ENCODE measurements around the gene AKAP13. TPM values are rescaled to one million over a fixed set of nuclear protein-coding genes. Genes with fewer than 3 reads are reported as not detected.

AKAP13 gene
- polyA plus RNA-seq, 1 of the 3 experiments (the other 2 are of a cell fraction), result 8.4 TPM

DNA sequence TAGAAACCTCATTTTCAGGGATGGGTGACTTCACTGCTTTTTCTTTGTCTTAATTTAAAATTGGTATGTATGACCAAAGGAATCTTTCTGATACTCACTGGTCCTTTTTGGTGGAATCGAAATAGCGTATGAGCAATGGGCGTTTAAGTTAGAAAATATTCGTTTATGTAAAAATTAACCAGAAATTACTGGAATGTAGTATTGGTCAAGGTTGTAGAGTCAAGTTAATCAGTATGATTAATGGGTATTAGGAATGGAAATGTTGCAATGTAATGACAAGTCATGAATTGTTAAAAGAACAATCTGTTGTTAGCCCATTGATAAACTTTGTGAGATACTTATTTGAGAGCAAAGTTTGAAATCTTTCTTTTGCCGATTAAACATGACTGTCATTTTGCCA, 36.9 kb downstream of the AKAP13 start:
- H3F3A ChIP-seq (replicated peaks; ENCODE audit: insufficient read depth), result peaks cover 21% of the 10 kb centered on the region
- POLR2A ChIA-PET, result no interaction called here
- no peak overlapping the region for H3K27ac ChIP-seq (ENCODE audit: low read depth in 2 of 2, low read length in 1 of 2)
- H3K9me3 ChIP-seq, result no peaks in the 10 kb centered on the region
- H3K27me3 ChIP-seq (ENCODE audit: insufficient read depth), result no peaks in the 10 kb centered on the region
- CTCF ChIA-PET, result interaction anchor here (0.9 kb wide), 2 partner anchors 13 to 69 kb away, joined by 3 read pairs; no protein-coding TSS in a partner anchor
- H3K4me1 ChIP-seq (ENCODE audit: control insufficient read depth in 1 of 2, insufficient read depth in 2 of 2, low read depth in 1 of 2, low read length in 1 of 2), result peaks cover 7 to 35% of the 10 kb centered on the region in 2 experiments; a peak in 3 of 4 replicates
- H3K4me2 ChIP-seq, result no peak overlapping the region
- H3K9ac ChIP-seq, result no peak overlapping the region
- H4K20me1 ChIP-seq (ENCODE audit: insufficient read depth), result peaks cover 20% of the 10 kb centered on the region
- no peak for DNase-seq
- H3K4me3 ChIP-seq (ENCODE audit: low read depth in 2 of 2, low read length in 1 of 2), result no peak overlapping the region
- H3K9me2 ChIP-seq, result no peaks in the 10 kb centered on the region
- no peak overlapping the region for H2AFZ ChIP-seq (ENCODE audit: low read depth)
- peaks cover 90% of the 10 kb centered on the region for H3K79me2 ChIP-seq (ENCODE audit: insufficient read depth)
- WGBS (ENCODE audit: low lambda C conversion rate), result 93% methylated on average over 5 of the region's 5 CpGs
- no peaks in the 10 kb centered on the region for H3K36me3 ChIP-seq (replicated peaks in 1 of 2; ENCODE audit: control insufficient read depth in 1 of 2, insufficient read depth in 2 of 2, low read length in 1 of 2)
- TF ChIP-seq TEAD4 (IDR thresholded peaks at IDR 0.05; ENCODE audit: borderline replicate concordance, insufficient read depth) (no peak), GATA2 (CRISPR knock-in tag; IDR thresholded peaks at IDR 0.05) (no peak), RCOR1 (IDR thresholded peaks at IDR 0.05; ENCODE audit: low read length) (no peak), RAD21 (IDR thresholded peaks at IDR 0.05; ENCODE audit: low read length) (no peak), RFX5 (IDR thresholded peaks at IDR 0.05; ENCODE audit: low read length) (no peak), JUND (IDR thresholded peaks at IDR 0.05) (no peak), MXI1 (IDR thresholded peaks at IDR 0.05; ENCODE audit: low read depth, low read length) (no peak), MEF2A (IDR thresholded peaks at IDR 0.05; ENCODE audit: borderline replicate concordance, low read depth) (no peak), FOXJ3 (CRISPR knock-in tag; IDR thresholded peaks at IDR 0.05) (no peak), TAF1 (IDR thresholded peaks at IDR 0.05; ENCODE audit: borderline replicate concordance, low read depth, low read length) (no peak), SIN3A (IDR thresholded peaks at IDR 0.05; ENCODE audit: borderline replicate concordance, low read depth, low read length) (no peak), NFIC (IDR thresholded peaks at IDR 0.05; ENCODE audit: borderline replicate concordance) (no peak), CHD2 (IDR thresholded peaks at IDR 0.05; ENCODE audit: low read length, partially characterized antibody) (no peak), POLR2AphosphoS5 (IDR thresholded peaks at IDR 0.05; ENCODE audit: low read depth, low read length) (no peak), YY1 (IDR thresholded peaks at IDR 0.05; ENCODE audit: low read depth) (no peak)
- TF ChIP-seq, protein P1, sequence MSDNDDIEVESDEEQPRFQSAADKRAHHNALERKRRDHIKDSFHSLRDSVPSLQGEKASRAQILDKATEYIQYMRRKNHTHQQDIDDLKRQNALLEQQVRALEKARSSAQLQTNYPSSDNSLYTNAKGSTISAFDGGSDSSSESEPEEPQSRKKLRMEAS (IDR thresholded peaks at IDR 0.05; ENCODE audit: low read depth), result no peak
- TF ChIP-seq, protein P2, sequence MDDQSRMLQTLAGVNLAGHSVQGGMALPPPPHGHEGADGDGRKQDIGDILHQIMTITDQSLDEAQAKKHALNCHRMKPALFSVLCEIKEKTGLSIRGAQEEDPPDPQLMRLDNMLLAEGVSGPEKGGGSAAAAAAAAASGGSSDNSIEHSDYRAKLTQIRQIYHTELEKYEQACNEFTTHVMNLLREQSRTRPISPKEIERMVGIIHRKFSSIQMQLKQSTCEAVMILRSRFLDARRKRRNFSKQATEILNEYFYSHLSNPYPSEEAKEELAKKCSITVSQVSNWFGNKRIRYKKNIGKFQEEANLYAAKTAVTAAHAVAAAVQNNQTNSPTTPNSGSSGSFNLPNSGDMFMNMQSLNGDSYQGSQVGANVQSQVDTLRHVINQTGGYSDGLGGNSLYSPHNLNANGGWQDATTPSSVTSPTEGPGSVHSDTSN (IDR thresholded peaks at IDR 0.05), result no peak
- TF ChIP-seq, protein P3, sequence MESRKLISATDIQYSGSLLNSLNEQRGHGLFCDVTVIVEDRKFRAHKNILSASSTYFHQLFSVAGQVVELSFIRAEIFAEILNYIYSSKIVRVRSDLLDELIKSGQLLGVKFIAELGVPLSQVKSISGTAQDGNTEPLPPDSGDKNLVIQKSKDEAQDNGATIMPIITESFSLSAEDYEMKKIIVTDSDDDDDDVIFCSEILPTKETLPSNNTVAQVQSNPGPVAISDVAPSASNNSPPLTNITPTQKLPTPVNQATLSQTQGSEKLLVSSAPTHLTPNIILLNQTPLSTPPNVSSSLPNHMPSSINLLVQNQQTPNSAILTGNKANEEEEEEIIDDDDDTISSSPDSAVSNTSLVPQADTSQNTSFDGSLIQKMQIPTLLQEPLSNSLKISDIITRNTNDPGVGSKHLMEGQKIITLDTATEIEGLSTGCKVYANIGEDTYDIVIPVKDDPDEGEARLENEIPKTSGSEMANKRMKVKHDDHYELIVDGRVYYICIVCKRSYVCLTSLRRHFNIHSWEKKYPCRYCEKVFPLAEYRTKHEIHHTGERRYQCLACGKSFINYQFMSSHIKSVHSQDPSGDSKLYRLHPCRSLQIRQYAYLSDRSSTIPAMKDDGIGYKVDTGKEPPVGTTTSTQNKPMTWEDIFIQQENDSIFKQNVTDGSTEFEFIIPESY (IDR thresholded peaks at IDR 0.05; ENCODE audit: borderline replicate concordance, low read depth), result no peak

Measured in SK-N-SH (cell line).